HG03558 (cell line): ENCODE measurements around the gene TMEM125.

ENCODE experiments used
- ATAC-seq: cut with Tn5 transposase; IDR thresholded peaks from one replicate; pipeline ENCODE4 v1.9.1; 2021; ENCODE audit warnings: moderate number of reproducible peaks; ENCODE audit not compliant: unreplicated experiment; ENCODE audit errors: extremely low read depth

The TMEM125 gene

GRCh38 chr1:43272576-43273571, 3.1 kb downstream of the TMEM125 start:
- no peak for ATAC-seq

- no peak for ATAC-seq
Measured at GRCh38 chr1:43273708-43274107, 3.9 kb downstream of the TMEM125 start.

GRCh38 chr1:43274125-43274803, 4.5 kb downstream of the TMEM125 start:
- no peak for ATAC-seq

- ATAC-seq = no peak
Measured at GRCh38 chr1:43274804-43275180, 5.0 kb downstream of the TMEM125 start.

GRCh38 chr1:43275826-43276620, 6.2 kb downstream of the TMEM125 start:
- ATAC-seq = no peak

- ATAC-seq = no peak
Measured at GRCh38 chr1:43276673-43277072, 6.9 kb downstream of the TMEM125 start.

- ATAC-seq = no peak
Measured at GRCh38 chr1:43277116-43277876, 7.5 kb downstream of the TMEM125 start.

GRCh38 chr1:43279161-43279560, 9.4 kb downstream of the TMEM125 start:
- no peak for ATAC-seq

GRCh38 chr1:43279666-43280065, 9.9 kb downstream of the TMEM125 start:
- no peak for ATAC-seq

- no peak for ATAC-seq
Measured at GRCh38 chr1:43280692-43281091, 10.9 kb downstream of the TMEM125 start.

GRCh38 chr1:43282220-43283195, 12.7 kb downstream of the TMEM125 start:
- no peak for ATAC-seq

GRCh38 chr1:43284065-43284464, 14.3 kb downstream of the TMEM125 start:
- ATAC-seq = no peak

GRCh38 chr1:43284546-43285110, 14.8 kb downstream of the TMEM125 start:
- no peak for ATAC-seq

- ATAC-seq = no peak
Measured at GRCh38 chr1:43285269-43285990, 15.6 kb downstream of the TMEM125 start, which contains the start of gene C1orf210. C1orf210 (minus strand) TSS chr1:43285581; CDS start chr1:43283270, 2,311 bp downstream.

GRCh38 chr1:43286115-43286514, 16.3 kb downstream of the TMEM125 start:
- ATAC-seq = no peak

- ATAC-seq = no peak
Measured at GRCh38 chr1:43286533-43286932, 16.8 kb downstream of the TMEM125 start.

- ATAC-seq = no peak
Measured at GRCh38 chr1:43288058-43288784, 18.4 kb downstream of the TMEM125 start.
